Measurements from ENCODE around the gene TMEM53. TPM values are rescaled to one million over a fixed set of nuclear protein-coding genes. Genes with fewer than 3 reads are reported as not detected.

The TMEM53 gene
- total RNA-seq, 1 experiment from 2014 or later: 8.2 TPM

DNA sequence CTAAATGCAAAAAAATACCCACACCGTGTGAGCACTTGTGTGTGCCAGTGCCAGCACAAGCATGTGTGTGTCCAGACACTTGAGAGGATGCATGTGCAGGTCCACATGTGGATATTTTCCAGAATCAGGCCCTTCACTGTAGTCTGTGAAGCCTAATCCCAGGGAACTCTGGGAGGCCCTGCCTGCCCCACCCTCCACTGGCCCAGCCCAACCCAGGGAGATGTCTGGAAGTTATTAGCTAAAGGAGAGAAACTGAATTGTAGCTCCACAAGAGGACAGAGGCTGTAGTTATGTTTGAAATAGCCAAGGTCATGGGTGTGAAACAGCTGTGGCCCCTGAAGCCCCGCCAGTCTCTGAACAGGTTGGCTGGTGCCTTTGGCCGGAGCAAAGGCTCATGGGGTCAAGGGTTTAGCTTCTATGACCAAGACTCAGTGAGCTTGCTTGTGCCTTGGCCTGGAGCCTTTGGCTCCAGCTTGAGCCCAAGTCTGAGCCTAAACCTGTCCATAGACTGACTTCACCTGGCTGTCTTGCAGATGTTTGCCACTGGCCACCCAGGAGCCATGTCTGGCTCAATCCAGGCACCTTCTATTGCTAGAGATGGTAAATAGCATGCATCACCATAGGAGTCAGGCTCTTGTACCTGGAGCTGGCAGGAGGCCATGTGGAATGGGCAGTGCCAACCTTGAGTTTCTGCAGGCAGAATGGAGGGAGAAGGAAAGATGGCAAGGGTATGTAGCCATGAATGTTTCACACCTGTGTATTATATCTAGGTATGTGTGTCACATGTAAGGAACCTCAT lies 69.9 kb downstream of the TMEM53 start:
- POLR2A ChIA-PET: no interaction called here
- H3K4me1 Mint-ChIP-seq: peaks cover 3% of the 10 kb centered on the region; the same call in 1 of the 2 replicates
- H3K9me3 Mint-ChIP-seq: no peaks in the 10 kb centered on the region
- DNase-seq (ENCODE audit: low spot score) (no peak), ATAC-seq (no peak)
- no peak overlapping the region for H3K27ac Mint-ChIP-seq
- CTCF ChIA-PET: interaction anchor here (1.3 to 2.5 kb wide), 5 partner anchors 9 to 226 kb away, joined by 3 to 15 read pairs (median 4); no protein-coding TSS in a partner anchor
- no peaks in the 10 kb centered on the region for H3K36me3 Mint-ChIP-seq
- no peak overlapping the region for H3K4me3 Mint-ChIP-seq
- no peaks in the 10 kb centered on the region for H3K27me3 Mint-ChIP-seq (ENCODE audit: low read depth)
- TF ChIP-seq ATF1 (CRISPR knock-in tag; IDR thresholded peaks at IDR 0.05) (no peak), TP53 (CRISPR knock-in tag; IDR thresholded peaks at IDR 0.05) (no peak), JAZF1 (CRISPR knock-in tag; IDR thresholded peaks at IDR 0.05) (no peak), USF2 (CRISPR knock-in tag; IDR thresholded peaks at IDR 0.05) (no peak), FOXK1 (CRISPR knock-in tag; IDR thresholded peaks at IDR 0.05) (no peak), CREB1 (CRISPR knock-in tag; IDR thresholded peaks at IDR 0.05) (no peak), GTF2I (CRISPR knock-in tag; conservative IDR thresholded peaks at IDR 0.05) (no peak)
- TF ChIP-seq, protein P1, sequence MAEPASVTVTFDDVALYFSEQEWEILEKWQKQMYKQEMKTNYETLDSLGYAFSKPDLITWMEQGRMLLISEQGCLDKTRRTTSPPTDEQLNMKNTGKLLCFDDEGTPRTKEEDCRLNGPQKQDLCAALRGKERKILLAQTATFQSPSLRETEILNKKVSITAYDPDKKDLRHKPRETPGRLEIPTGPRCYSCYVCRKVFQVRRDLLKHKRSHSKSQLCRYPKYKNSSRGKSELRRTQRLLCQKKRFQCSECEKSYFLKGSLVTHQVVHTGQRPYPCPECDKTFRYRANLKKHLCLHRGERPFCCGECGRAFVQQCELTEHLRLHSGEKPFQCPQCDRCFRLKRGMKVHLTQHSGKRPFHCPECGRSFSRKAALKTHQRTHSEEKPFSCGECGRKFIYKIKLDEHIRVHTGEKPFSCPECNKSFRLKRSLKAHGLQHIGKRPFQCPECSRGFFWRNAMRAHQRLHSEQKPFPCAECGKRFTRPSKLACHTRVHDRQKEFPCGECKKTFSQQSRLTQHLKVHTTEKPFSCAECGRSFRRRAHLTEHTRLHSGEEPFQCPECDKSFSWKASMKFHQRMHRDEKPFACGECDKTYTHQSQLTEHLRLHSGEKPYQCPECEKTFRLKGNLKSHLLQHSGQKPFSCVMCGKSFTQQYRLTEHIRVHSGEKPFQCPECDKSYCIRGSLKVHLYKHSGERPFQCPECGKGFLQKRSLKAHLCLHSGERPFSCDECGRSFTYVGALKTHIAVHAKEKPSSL (CRISPR knock-in tag; conservative IDR thresholded peaks at IDR 0.05): no peak
- TF ChIP-seq, protein P2, sequence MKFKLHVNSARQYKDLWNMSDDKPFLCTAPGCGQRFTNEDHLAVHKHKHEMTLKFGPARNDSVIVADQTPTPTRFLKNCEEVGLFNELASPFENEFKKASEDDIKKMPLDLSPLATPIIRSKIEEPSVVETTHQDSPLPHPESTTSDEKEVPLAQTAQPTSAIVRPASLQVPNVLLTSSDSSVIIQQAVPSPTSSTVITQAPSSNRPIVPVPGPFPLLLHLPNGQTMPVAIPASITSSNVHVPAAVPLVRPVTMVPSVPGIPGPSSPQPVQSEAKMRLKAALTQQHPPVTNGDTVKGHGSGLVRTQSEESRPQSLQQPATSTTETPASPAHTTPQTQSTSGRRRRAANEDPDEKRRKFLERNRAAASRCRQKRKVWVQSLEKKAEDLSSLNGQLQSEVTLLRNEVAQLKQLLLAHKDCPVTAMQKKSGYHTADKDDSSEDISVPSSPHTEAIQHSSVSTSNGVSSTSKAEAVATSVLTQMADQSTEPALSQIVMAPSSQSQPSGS (CRISPR knock-in tag; IDR thresholded peaks at IDR 0.05; ENCODE audit: borderline replicate concordance, low read depth): no peak

- TF ChIP-seq ZNF263 (CRISPR knock-in tag; IDR thresholded peaks at IDR 0.05; ENCODE audit: low read depth): no peak
- no peak for TF ChIP-seq NR2C2 (CRISPR knock-in tag; IDR thresholded peaks at IDR 0.05)
- no peak for TF ChIP-seq CBFB (CRISPR knock-in tag; IDR thresholded peaks at IDR 0.05; ENCODE audit: low read depth)
- no peak for TF ChIP-seq E2F5 (CRISPR knock-in tag; IDR thresholded peaks at IDR 0.05)
- TF ChIP-seq ZNF416 (CRISPR knock-in tag; IDR thresholded peaks at IDR 0.05): no peak
- TF ChIP-seq TEAD4 (CRISPR knock-in tag; IDR thresholded peaks at IDR 0.05): no peak
- TF ChIP-seq JUN (CRISPR knock-in tag; IDR thresholded peaks at IDR 0.05): no peak
- TF ChIP-seq RORB (CRISPR knock-in tag; IDR thresholded peaks at IDR 0.05): no peak
- ChIA-PET POLR2A (no interaction called here), CTCF (interaction anchor here (1.3 to 2.5 kb wide), 5 partner anchors 8 to 225 kb away, joined by 3 to 15 read pairs (median 4); no protein-coding TSS in a partner anchor)
- no peaks in the 10 kb centered on the region for H3K36me3 Mint-ChIP-seq
- H3K9me3 Mint-ChIP-seq: no peaks in the 10 kb centered on the region
- H3K4me3 Mint-ChIP-seq: no peak overlapping the region
- DNase-seq (ENCODE audit: low spot score) (no peak), ATAC-seq (no peak; the same call in 1 of the 2 replicates)
- H3K27ac Mint-ChIP-seq: no peak overlapping the region
- peaks cover 3% of the 10 kb centered on the region; the same call in 1 of the 2 replicates for H3K4me1 Mint-ChIP-seq
- H3K27me3 Mint-ChIP-seq (ENCODE audit: low read depth): no peaks in the 10 kb centered on the region
Observed at GRCh38 chr1:44603718-44604117, 70.6 kb downstream of the TMEM53 start.

Other genes starting within 250 kb of the TMEM53 start
- 0.74 to 1.6 TPM (median 0.78 TPM) in 3 replicates for gene ARMH1, start 233 bp upstream of the TMEM53 start, total RNA-seq (2021)
- gene RNU5D-1, start 56.7 kb upstream of the TMEM53 start, total RNA-seq (2021): not detected in 3 replicates
- gene KIF2C, start 65.4 kb upstream of the TMEM53 start, total RNA-seq (2021): 82.6 to 93.8 TPM (median 85.4 TPM) in 3 replicates
- 2,343 to 2,726 TPM (median 2,722 TPM) in 3 replicates for gene RPS8, start 101.1 kb upstream of the TMEM53 start, total RNA-seq (2021)
- 1.6 to 1.7 TPM (median 1.6 TPM) in 3 replicates for gene BEST4, start 113.7 kb upstream of the TMEM53 start, total RNA-seq (2021)
- 10.1 to 16.4 TPM (median 12.0 TPM) in 3 replicates for gene PLK3, start 125.9 kb upstream of the TMEM53 start, total RNA-seq (2021)
- gene DYNLT4, start 132.9 kb upstream of the TMEM53 start, total RNA-seq (2021): 0.31 to 0.62 TPM (median 0.57 TPM) in 3 replicates
- gene BTBD19, start 134.0 kb upstream of the TMEM53 start, total RNA-seq (2021): 1.7 to 2.0 TPM (median 1.8 TPM) in 3 replicates
- gene PTCH2, start 168.8 kb upstream of the TMEM53 start, total RNA-seq (2021): 0.71 to 1.1 TPM (median 0.96 TPM) in 3 replicates